IMR-90 (cell line): Measurements from ENCODE around the gene NELFE. TPM values are rescaled to one million over a fixed set of nuclear protein-coding genes. Genes with fewer than 3 reads are reported as not detected.
"Not testable (repeated sequence)": the region's sequence is repeated elsewhere in the genome, so short reads cannot be mapped to it uniquely, and the experiment has no call there.

Experiments
- ATAC-seq: fragments of 200-7000 bp; cut with Tn5 transposase; 2 replicates; pipeline ENCODE4 v1.9.1; 2020; ENCODE audit warnings: low read depth, mild to moderate bottlenecking, moderate library complexity
- BruUV-seq: library from RNA; stranded (reverse); fragments of 400-500 nt; replicated peaks from 2 replicates; lab custom pipeline; 2021; lab: Mats Ljungman, UMichigan
- CTCF ChIA-PET: fragments of 300-600 bp; formaldehyde crosslinking; extraction: SDS; loops from one replicate; lab custom pipeline; 2021; ENCODE audit warnings: antibody characterized with exemption; lab: Yijun Ruan, JAX
- POLR2A ChIA-PET: fragments of 300-600 bp; sonication (Branson Sonifier 250); formaldehyde crosslinking; loops from one replicate; lab custom pipeline; 2022; ENCODE audit warnings: antibody characterized with exemption; ENCODE audit not compliant: unreplicated experiment; lab: Charles Lee
- DNase-seq: peaks from one replicate; pipeline ENCODE4 v3.0.0; 2013
- H2AFZ ChIP-seq: replicated peaks from 2 replicates; pipeline ENCODE3; 2013; ENCODE audit warnings: low read length, mild to moderate bottlenecking; ENCODE audit not compliant: poor library complexity
- H2AK5ac ChIP-seq: 2 replicates; pipeline ENCODE4 v1.6.1; 2013; ENCODE audit warnings: low read depth, low read length, inconsistent platforms
- H2AK9ac ChIP-seq: replicated peaks from 2 replicates; pipeline ENCODE3; 2013; ENCODE audit warnings: mild to moderate bottlenecking, low read depth, low read length, moderate library complexity; ENCODE audit not compliant: poor library complexity
- H2BK120ac ChIP-seq: 2 replicates; pipeline ENCODE4 v1.6.1; 2013; ENCODE audit warnings: low read depth, low read length, inconsistent platforms
- H2BK15ac ChIP-seq: 3 replicates; pipeline ENCODE4 v1.6.1; 2013; ENCODE audit warnings: low read depth, low read length, inconsistent platforms
- H2BK20ac ChIP-seq: 2 replicates; pipeline ENCODE4 v1.6.1; 2013; ENCODE audit warnings: low read depth, mild to moderate bottlenecking, inconsistent platforms, low read length, moderate library complexity
- H2BK5ac ChIP-seq: 2 replicates; pipeline ENCODE4 v1.6.1; 2013; ENCODE audit warnings: mild to moderate bottlenecking, low read depth, low read length, inconsistent platforms; ENCODE audit not compliant: poor library complexity, severe bottlenecking
- H3K14ac ChIP-seq: replicated peaks from 2 replicates; pipeline ENCODE4 v1.6.1; 2013; ENCODE audit warnings: low read depth, low read length, inconsistent platforms
- H3K18ac ChIP-seq: 2 replicates; pipeline ENCODE4 v1.6.1; 2013; ENCODE audit warnings: low read depth, low read length, control low read depth
- H3K23ac ChIP-seq: 2 replicates; pipeline ENCODE4 v1.6.1; 2013; ENCODE audit warnings: low read depth, low read length, inconsistent platforms
- H3K27ac ChIP-seq: 2 replicates; pipeline ENCODE4 v1.5.1; 2013; ENCODE audit warnings: mild to moderate bottlenecking, control low read depth, low read length; ENCODE audit not compliant: insufficient read depth
- H3K27me3 ChIP-seq: 2 replicates; pipeline ENCODE4 v1.6.1; 2013; ENCODE audit warnings: low read length; ENCODE audit not compliant: control insufficient read depth, insufficient read depth
- H3K36me3 ChIP-seq: 2 replicates; pipeline ENCODE4 v1.6.1; 2013; ENCODE audit warnings: low read length, mixed read lengths; ENCODE audit not compliant: control insufficient read depth, insufficient read depth
- H3K4ac ChIP-seq: 2 replicates; pipeline ENCODE4 v1.6.1; 2013; ENCODE audit warnings: low read depth, low read length, inconsistent platforms
- H3K4me1 ChIP-seq: 2 replicates; pipeline ENCODE4 v1.6.1; 2013; ENCODE audit warnings: low read length, mixed read lengths; ENCODE audit not compliant: control insufficient read depth, insufficient read depth
- H3K4me2 ChIP-seq: 2 replicates; pipeline ENCODE4 v1.6.1; 2013; ENCODE audit warnings: low read depth, mild to moderate bottlenecking, control low read depth, low read length, moderate library complexity
- H3K4me3 ChIP-seq: 2 replicates; pipeline ENCODE4 v1.5.1; 2013; ENCODE audit warnings: low read depth, mild to moderate bottlenecking, control low read depth, low read length, moderate library complexity; ENCODE audit not compliant: insufficient read depth
- H3K56ac ChIP-seq: 2 replicates; pipeline ENCODE4 v1.6.1; 2013; ENCODE audit warnings: low read length, inconsistent platforms; ENCODE audit not compliant: insufficient read depth; ENCODE audit errors: extremely low read depth
- H3K79me1 ChIP-seq, 2 experiments: 2 replicates each; pipeline ENCODE4 v1.6.1; 2013; ENCODE audit warnings: low read length in 2 of 2, inconsistent platforms in 1 of 2, low read depth in 1 of 2
- H3K9ac ChIP-seq: 2 replicates; pipeline ENCODE4 v1.6.1; 2013; ENCODE audit warnings: low read depth, low read length, control low read depth
- H3K9me1 ChIP-seq: 2 replicates; pipeline ENCODE4 v1.6.1; 2013; ENCODE audit warnings: low read length, inconsistent platforms; ENCODE audit not compliant: insufficient read depth
- H3K9me3 ChIP-seq: 2 replicates; pipeline ENCODE4 v1.6.1; 2013; ENCODE audit warnings: low read length; ENCODE audit not compliant: control insufficient read depth, insufficient read depth
- H4K20me1 ChIP-seq: 2 replicates; pipeline ENCODE4 v1.6.1; 2013; ENCODE audit warnings: low read length, inconsistent platforms; ENCODE audit not compliant: insufficient read depth
- H4K5ac ChIP-seq: 2 replicates; pipeline ENCODE4 v1.6.1; 2013; ENCODE audit warnings: mild to moderate bottlenecking, low read depth, low read length, control low read depth
- H4K8ac ChIP-seq, 2 experiments: 2 replicates each; pipeline ENCODE4 v1.6.1; 2013; ENCODE audit warnings: low read depth in 2 of 2, low read length in 2 of 2, control low read depth in 1 of 2, inconsistent platforms in 1 of 2
- H4K91ac ChIP-seq: 2 replicates; pipeline ENCODE4 v1.6.1; 2013; ENCODE audit warnings: low read depth, low read length, inconsistent platforms; ENCODE audit not compliant: insufficient read depth
- WGBS, 2 experiments: methylation state at CpG; one replicate each; pipeline versions ENCODE4 v1.1.5 to v1.1.7; 2013; ENCODE audit warnings: missing lambda C conversion rate in 2 of 2; ENCODE audit not compliant: insufficient read length in 1 of 2; ENCODE audit errors: extremely low coverage in 2 of 2; 5-methylcytosine and 5-hydroxymethylcytosine counted together
- dilution Hi-C: fragments of 300-500 bp; cut with HindIII; formaldehyde crosslinking; loops from one replicate; pipeline ENCODE4 v1.14.3; 2018; ENCODE audit warnings: low sequenced_read_pairs; ENCODE audit not compliant: unreplicated experiment
- in situ Hi-C: fragments of 300-500 bp; cut with MboI; formaldehyde crosslinking; loops from 3 replicates; pipeline ENCODE4 v1.14.3; 2019; ENCODE audit warnings: low sequenced_read_pairs, inconsistent platforms, mixed read lengths
- intact Hi-C: fragments of 100-400 bp; cut with micrococcal nuclease; formaldehyde crosslinking; loops from 2 replicates; pipeline ENCODE4 v1.10.0; 2022
- polyA plus RNA-seq, 3 experiments: library from polyadenylated mRNA; depleted of rRNA; stranded (reverse); fragments of >200 nt; gene quantifications; 2 replicates each; pipeline ENCODE4 v1.2.3, GENCODE V29; 2012; ENCODE audit warnings: low replicate concordance in 1 of 3
- total RNA-seq: library from RNA; depleted of rRNA; stranded (reverse); fragments of >200 nt; gene quantifications from 2 replicates; pipeline ENCODE4 v1.2.3, GENCODE V29; 2012

Gene NELFE
- total and polyA plus RNA-seq, 2 of the 4 experiments (the other 2 are of a cell fraction): 63.6 to 76.0 TPM

GRCh38 chr6:32007086-32007485, 48.3 kb upstream of the NELFE start:
- H4K91ac ChIP-seq, H4K5ac ChIP-seq, H2AK5ac ChIP-seq, H3K18ac ChIP-seq, H3K14ac ChIP-seq, H3K9ac ChIP-seq, H2AFZ ChIP-seq, DNase-seq, H3K79me1 ChIP-seq, H2BK120ac ChIP-seq, H3K4me3 ChIP-seq, H3K9me1 ChIP-seq, dilution Hi-C loops, H3K23ac ChIP-seq, H3K27me3 ChIP-seq, intact Hi-C loops, H3K36me3 ChIP-seq, H2BK5ac ChIP-seq, H3K4ac ChIP-seq, CTCF ChIA-PET, H3K9me3 ChIP-seq, H3K56ac ChIP-seq, H4K8ac ChIP-seq, H3K4me1 ChIP-seq, H3K27ac ChIP-seq, H2AK9ac ChIP-seq, H2BK20ac ChIP-seq, H3K4me2 ChIP-seq, BruUV-seq, H2BK15ac ChIP-seq, in situ Hi-C loops, H4K20me1 ChIP-seq, ATAC-seq, POLR2A ChIA-PET: not testable (repeated sequence)
- 58% methylated on average over 4 of the region's 12 CpGs; no CpG with 5 or more reads in 1 of the 2 experiments for WGBS, 2 experiments

- ATAC-seq, H3K14ac ChIP-seq, H3K18ac ChIP-seq, dilution Hi-C loops, H3K9me1 ChIP-seq, H3K36me3 ChIP-seq, H2BK120ac ChIP-seq, H2BK15ac ChIP-seq, H2BK5ac ChIP-seq, H4K91ac ChIP-seq, POLR2A ChIA-PET, H3K4ac ChIP-seq, in situ Hi-C loops, H3K4me1 ChIP-seq, H3K23ac ChIP-seq, BruUV-seq, H3K9ac ChIP-seq, H3K56ac ChIP-seq, H2AK9ac ChIP-seq, H3K79me1 ChIP-seq, H4K20me1 ChIP-seq, intact Hi-C loops, H2AK5ac ChIP-seq, H3K9me3 ChIP-seq, CTCF ChIA-PET, H2BK20ac ChIP-seq, H3K27me3 ChIP-seq, H4K8ac ChIP-seq, H3K27ac ChIP-seq, H2AFZ ChIP-seq, H4K5ac ChIP-seq, DNase-seq, H3K4me3 ChIP-seq, H3K4me2 ChIP-seq: not testable (repeated sequence)
- WGBS, 2 experiments: no CpG with 5 or more reads among the region's 8 CpGs
These were observed 47.3 kb upstream of the NELFE start for GRCh38 chr6:32005991-32006529.
